IMR-90 (cell line): ENCODE data around the gene BMP7. TPM values are rescaled to one million over a fixed set of nuclear protein-coding genes. Genes with fewer than 3 reads are reported as not detected.

Experiments used
- ATAC-seq: fragments of 200-7000 bp; cut with Tn5 transposase; 2 replicates; pipeline ENCODE4 v1.9.1; 2020; ENCODE audit warnings: low read depth, mild to moderate bottlenecking, moderate library complexity
- BruUV-seq: library from RNA; stranded (reverse); fragments of 400-500 nt; replicated peaks from 2 replicates; lab custom pipeline; 2021; lab: Mats Ljungman, UMichigan
- CTCF ChIA-PET: fragments of 300-600 bp; formaldehyde crosslinking; extraction: SDS; loops from one replicate; lab custom pipeline; 2021; ENCODE audit warnings: antibody characterized with exemption; lab: Yijun Ruan, JAX
- POLR2A ChIA-PET: fragments of 300-600 bp; sonication (Branson Sonifier 250); formaldehyde crosslinking; loops from one replicate; lab custom pipeline; 2022; ENCODE audit warnings: antibody characterized with exemption; ENCODE audit not compliant: unreplicated experiment; lab: Charles Lee
- DNase-seq: peaks from one replicate; pipeline ENCODE4 v3.0.0; 2013
- H2AFZ ChIP-seq: replicated peaks from 2 replicates; pipeline ENCODE3; 2013; ENCODE audit warnings: low read length, mild to moderate bottlenecking; ENCODE audit not compliant: poor library complexity
- H2AK5ac ChIP-seq: 2 replicates; pipeline ENCODE4 v1.6.1; 2013; ENCODE audit warnings: low read depth, low read length, inconsistent platforms
- H2AK9ac ChIP-seq: replicated peaks from 2 replicates; pipeline ENCODE3; 2013; ENCODE audit warnings: mild to moderate bottlenecking, low read depth, low read length, moderate library complexity; ENCODE audit not compliant: poor library complexity
- H2BK120ac ChIP-seq: 2 replicates; pipeline ENCODE4 v1.6.1; 2013; ENCODE audit warnings: low read depth, low read length, inconsistent platforms
- H2BK15ac ChIP-seq: 3 replicates; pipeline ENCODE4 v1.6.1; 2013; ENCODE audit warnings: low read depth, low read length, inconsistent platforms
- H2BK20ac ChIP-seq: 2 replicates; pipeline ENCODE4 v1.6.1; 2013; ENCODE audit warnings: low read depth, mild to moderate bottlenecking, inconsistent platforms, low read length, moderate library complexity
- H2BK5ac ChIP-seq: 2 replicates; pipeline ENCODE4 v1.6.1; 2013; ENCODE audit warnings: mild to moderate bottlenecking, low read depth, low read length, inconsistent platforms; ENCODE audit not compliant: poor library complexity, severe bottlenecking
- H3K14ac ChIP-seq: replicated peaks from 2 replicates; pipeline ENCODE4 v1.6.1; 2013; ENCODE audit warnings: low read depth, low read length, inconsistent platforms
- H3K18ac ChIP-seq: 2 replicates; pipeline ENCODE4 v1.6.1; 2013; ENCODE audit warnings: low read depth, low read length, control low read depth
- H3K23ac ChIP-seq: 2 replicates; pipeline ENCODE4 v1.6.1; 2013; ENCODE audit warnings: low read depth, low read length, inconsistent platforms
- H3K27ac ChIP-seq: 2 replicates; pipeline ENCODE4 v1.5.1; 2013; ENCODE audit warnings: mild to moderate bottlenecking, control low read depth, low read length; ENCODE audit not compliant: insufficient read depth
- H3K27me3 ChIP-seq: 2 replicates; pipeline ENCODE4 v1.6.1; 2013; ENCODE audit warnings: low read length; ENCODE audit not compliant: control insufficient read depth, insufficient read depth
- H3K36me3 ChIP-seq: 2 replicates; pipeline ENCODE4 v1.6.1; 2013; ENCODE audit warnings: low read length, mixed read lengths; ENCODE audit not compliant: control insufficient read depth, insufficient read depth
- H3K4ac ChIP-seq: 2 replicates; pipeline ENCODE4 v1.6.1; 2013; ENCODE audit warnings: low read depth, low read length, inconsistent platforms
- H3K4me1 ChIP-seq: 2 replicates; pipeline ENCODE4 v1.6.1; 2013; ENCODE audit warnings: low read length, mixed read lengths; ENCODE audit not compliant: control insufficient read depth, insufficient read depth
- H3K4me2 ChIP-seq: 2 replicates; pipeline ENCODE4 v1.6.1; 2013; ENCODE audit warnings: low read depth, mild to moderate bottlenecking, control low read depth, low read length, moderate library complexity
- H3K4me3 ChIP-seq: 2 replicates; pipeline ENCODE4 v1.5.1; 2013; ENCODE audit warnings: low read depth, mild to moderate bottlenecking, control low read depth, low read length, moderate library complexity; ENCODE audit not compliant: insufficient read depth
- H3K56ac ChIP-seq: 2 replicates; pipeline ENCODE4 v1.6.1; 2013; ENCODE audit warnings: low read length, inconsistent platforms; ENCODE audit not compliant: insufficient read depth; ENCODE audit errors: extremely low read depth
- H3K79me1 ChIP-seq, 2 experiments: 2 replicates each; pipeline ENCODE4 v1.6.1; 2013; ENCODE audit warnings: low read length in 2 of 2, inconsistent platforms in 1 of 2, low read depth in 1 of 2
- H3K9ac ChIP-seq: 2 replicates; pipeline ENCODE4 v1.6.1; 2013; ENCODE audit warnings: low read depth, low read length, control low read depth
- H3K9me1 ChIP-seq: 2 replicates; pipeline ENCODE4 v1.6.1; 2013; ENCODE audit warnings: low read length, inconsistent platforms; ENCODE audit not compliant: insufficient read depth
- H3K9me3 ChIP-seq: 2 replicates; pipeline ENCODE4 v1.6.1; 2013; ENCODE audit warnings: low read length; ENCODE audit not compliant: control insufficient read depth, insufficient read depth
- H4K20me1 ChIP-seq: 2 replicates; pipeline ENCODE4 v1.6.1; 2013; ENCODE audit warnings: low read length, inconsistent platforms; ENCODE audit not compliant: insufficient read depth
- H4K5ac ChIP-seq: 2 replicates; pipeline ENCODE4 v1.6.1; 2013; ENCODE audit warnings: mild to moderate bottlenecking, low read depth, low read length, control low read depth
- H4K8ac ChIP-seq, 2 experiments: 2 replicates each; pipeline ENCODE4 v1.6.1; 2013; ENCODE audit warnings: low read depth in 2 of 2, low read length in 2 of 2, control low read depth in 1 of 2, inconsistent platforms in 1 of 2
- H4K91ac ChIP-seq: 2 replicates; pipeline ENCODE4 v1.6.1; 2013; ENCODE audit warnings: low read depth, low read length, inconsistent platforms; ENCODE audit not compliant: insufficient read depth
- BHLHE40 ChIP-seq: fragments of 150-350 bp; IDR thresholded peaks from 2 replicates; pipeline ENCODE4 v1.6.1; 2016; ENCODE audit warnings: mild to moderate bottlenecking, low read depth, low read length
- CHD1 ChIP-seq: IDR thresholded peaks from 2 replicates; pipeline ENCODE4 v1.6.1; 2012; ENCODE audit warnings: low read depth, low read length, improper control_type of control experiment
- MAZ ChIP-seq: IDR thresholded peaks from 2 replicates; pipeline ENCODE4 v1.6.1; 2012; ENCODE audit warnings: low read depth, mild to moderate bottlenecking, low read length, improper control_type of control experiment, moderate library complexity, borderline replicate concordance
- POLR2A ChIP-seq: IDR thresholded peaks from 2 replicates; pipeline ENCODE4 v1.6.1; 2012; ENCODE audit warnings: mild to moderate bottlenecking, low read depth, low read length
- RAD21 ChIP-seq: IDR thresholded peaks from 2 replicates; pipeline ENCODE4 v1.6.1; 2012; ENCODE audit warnings: low read length, improper control_type of control experiment
- WGBS, 2 experiments: methylation state at CpG; one replicate each; pipeline versions ENCODE4 v1.1.5 to v1.1.7; 2013; ENCODE audit warnings: missing lambda C conversion rate in 2 of 2; ENCODE audit not compliant: insufficient read length in 1 of 2; ENCODE audit errors: extremely low coverage in 2 of 2; 5-methylcytosine and 5-hydroxymethylcytosine counted together
- dilution Hi-C: fragments of 300-500 bp; cut with HindIII; formaldehyde crosslinking; loops from one replicate; pipeline ENCODE4 v1.14.3; 2018; ENCODE audit warnings: low sequenced_read_pairs; ENCODE audit not compliant: unreplicated experiment
- in situ Hi-C: fragments of 300-500 bp; cut with MboI; formaldehyde crosslinking; loops from 3 replicates; pipeline ENCODE4 v1.14.3; 2019; ENCODE audit warnings: low sequenced_read_pairs, inconsistent platforms, mixed read lengths
- intact Hi-C: fragments of 100-400 bp; cut with micrococcal nuclease; formaldehyde crosslinking; loops from 2 replicates; pipeline ENCODE4 v1.10.0; 2022
- polyA plus RNA-seq, 3 experiments: library from polyadenylated mRNA; depleted of rRNA; stranded (reverse); fragments of >200 nt; gene quantifications; 2 replicates each; pipeline ENCODE4 v1.2.3, GENCODE V29; 2012; ENCODE audit warnings: low replicate concordance in 1 of 3
- total RNA-seq: library from RNA; depleted of rRNA; stranded (reverse); fragments of >200 nt; gene quantifications from 2 replicates; pipeline ENCODE4 v1.2.3, GENCODE V29; 2012

Gene BMP7
- total and polyA plus RNA-seq, 2 of the 4 experiments (the other 2 are of a cell fraction) = not detected

- Histone ChIP-seq H2BK20ac (no peak overlapping the region), H3K4me2 (no peak overlapping the region), H4K91ac (no peak overlapping the region), H2BK120ac (no peak overlapping the region), H3K14ac (no peak overlapping the region), H2AFZ (no peak overlapping the region), H4K20me1 (no peaks in the 10 kb centered on the region), H2AK9ac (no peak overlapping the region), H3K27ac (no peak overlapping the region), H3K4ac (no peak overlapping the region), H2AK5ac (no peak overlapping the region), H3K9ac (no peak overlapping the region), H3K4me1 (no peaks in the 10 kb centered on the region), H3K27me3 (no peaks in the 10 kb centered on the region), H3K36me3 (no peaks in the 10 kb centered on the region), H3K4me3 (no peak overlapping the region), H3K9me3 (peaks cover 3% of the 10 kb centered on the region), H3K56ac (no peak overlapping the region), H4K5ac (no peak overlapping the region), H3K9me1 (no peaks in the 10 kb centered on the region), H3K79me1 (no peaks in the 10 kb centered on the region), H3K23ac (no peak overlapping the region), H4K8ac (no peak overlapping the region), H2BK5ac (no peak overlapping the region), H2BK15ac (no peak overlapping the region), H3K18ac (no peak overlapping the region)
- TF ChIP-seq POLR2A (no peak), CHD1 (no peak), MAZ (no peak), BHLHE40 (no peak), RAD21 (no peak)
- intact Hi-C loops (no loop called here), in situ Hi-C loops (no loop called here), dilution Hi-C loops (no loop called here)
- no TSS peak for BruUV-seq
- 60% methylated on average over 1 of the region's 8 CpGs; no CpG with 5 or more reads in 1 of the 2 experiments for WGBS, 2 experiments
- POLR2A ChIA-PET = no interaction called here
- ATAC-seq = no peak
- CTCF ChIA-PET = no interaction called here
- no peak for DNase-seq
These were observed 121.3 kb downstream of the BMP7 start for GRCh38 chr20:57145089-57145631.
